NOMO-1 treated with DMSO at 0.1 percent for 48 hours (cell line): ENCODE measurements around the gene ZNF48.
A peak's percentile ranks its signal among the peaks of the same experiment; 100 is the strongest.

Experiments used
- DNase-seq: peaks from one replicate; lab custom pipeline; 2025; ENCODE audit not compliant: unreplicated experiment; lab: John Stamatoyannopoulos, UW

ZNF48 gene

DNA sequence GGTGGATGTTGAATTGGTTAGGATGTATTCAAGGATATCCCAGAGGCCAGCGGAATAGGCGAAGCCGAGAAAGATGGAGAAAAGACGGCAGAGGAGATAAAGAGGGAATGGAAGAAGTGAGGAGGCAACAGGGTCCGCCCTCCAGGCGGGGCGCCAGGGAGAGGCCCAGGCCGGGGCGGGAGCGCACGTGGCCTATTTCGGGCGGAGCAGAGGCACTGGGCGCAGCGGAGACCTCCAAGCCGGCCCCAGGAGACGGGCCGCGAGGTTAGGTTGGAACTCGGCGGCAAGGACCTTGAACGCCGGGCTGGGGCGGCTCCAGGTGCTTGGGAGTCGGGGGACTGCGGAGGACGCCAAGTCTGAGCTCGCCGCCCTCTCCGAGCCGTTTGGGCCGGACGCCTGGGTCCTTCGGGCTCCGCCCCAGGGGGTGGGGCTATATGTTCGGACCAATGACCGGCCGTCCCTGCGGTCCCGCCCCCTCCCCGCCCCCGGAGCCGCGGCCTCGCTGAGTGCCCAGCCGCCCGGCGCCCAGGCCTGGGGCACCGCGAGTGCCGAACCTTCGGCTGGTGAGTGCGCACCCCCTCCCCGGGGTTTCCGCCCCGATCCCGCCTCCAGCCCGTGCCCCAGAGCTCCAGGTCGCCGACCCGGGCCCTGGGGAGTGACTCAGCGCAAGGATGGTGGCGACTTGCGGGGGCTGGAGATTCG is 12.0 kb downstream of the ZNF48 start, which contains the start of gene ZNF771:
Gene ZNF771 (plus strand): TSS at position 505 of the 702 bp plus-strand sequence. CDS start 448 bp downstream, outside the sequence.
- DNase-seq = peak; percentile 85

DNA sequence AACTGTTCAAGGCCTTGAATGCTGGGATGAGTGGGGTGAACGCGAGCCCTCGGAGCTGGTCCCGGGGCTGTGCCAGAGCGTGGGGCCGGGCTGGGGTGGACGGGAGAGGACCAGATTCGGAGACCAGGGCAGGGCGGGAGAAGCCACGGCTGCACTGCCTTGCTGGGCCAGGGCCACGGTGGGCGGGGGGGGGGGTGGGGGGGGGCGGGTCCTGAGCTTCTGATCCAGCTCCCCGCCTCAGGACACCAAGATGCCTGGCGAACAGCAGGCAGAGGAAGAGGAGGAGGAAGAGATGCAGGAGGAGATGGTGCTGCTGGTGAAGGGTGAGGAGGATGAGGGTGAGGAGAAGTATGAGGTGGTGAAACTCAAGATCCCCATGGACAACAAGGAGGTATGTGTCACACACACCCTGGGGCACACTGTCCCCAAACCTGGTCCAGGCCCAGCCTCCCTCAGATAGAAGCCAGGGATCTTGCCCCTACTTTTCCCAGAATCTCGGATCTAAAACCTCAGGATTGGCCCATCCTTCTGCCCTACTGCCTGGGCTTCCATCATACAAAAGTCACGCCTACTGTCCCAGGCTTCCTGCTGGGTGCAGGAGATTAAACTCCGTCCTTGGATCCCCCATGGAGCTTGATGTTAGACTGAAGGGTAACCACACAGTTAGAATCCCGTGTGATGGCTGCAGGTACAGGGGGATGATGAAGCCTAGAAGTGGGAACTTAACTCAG is 12.7 kb downstream of the ZNF48 start:
- no peak for DNase-seq

DNA sequence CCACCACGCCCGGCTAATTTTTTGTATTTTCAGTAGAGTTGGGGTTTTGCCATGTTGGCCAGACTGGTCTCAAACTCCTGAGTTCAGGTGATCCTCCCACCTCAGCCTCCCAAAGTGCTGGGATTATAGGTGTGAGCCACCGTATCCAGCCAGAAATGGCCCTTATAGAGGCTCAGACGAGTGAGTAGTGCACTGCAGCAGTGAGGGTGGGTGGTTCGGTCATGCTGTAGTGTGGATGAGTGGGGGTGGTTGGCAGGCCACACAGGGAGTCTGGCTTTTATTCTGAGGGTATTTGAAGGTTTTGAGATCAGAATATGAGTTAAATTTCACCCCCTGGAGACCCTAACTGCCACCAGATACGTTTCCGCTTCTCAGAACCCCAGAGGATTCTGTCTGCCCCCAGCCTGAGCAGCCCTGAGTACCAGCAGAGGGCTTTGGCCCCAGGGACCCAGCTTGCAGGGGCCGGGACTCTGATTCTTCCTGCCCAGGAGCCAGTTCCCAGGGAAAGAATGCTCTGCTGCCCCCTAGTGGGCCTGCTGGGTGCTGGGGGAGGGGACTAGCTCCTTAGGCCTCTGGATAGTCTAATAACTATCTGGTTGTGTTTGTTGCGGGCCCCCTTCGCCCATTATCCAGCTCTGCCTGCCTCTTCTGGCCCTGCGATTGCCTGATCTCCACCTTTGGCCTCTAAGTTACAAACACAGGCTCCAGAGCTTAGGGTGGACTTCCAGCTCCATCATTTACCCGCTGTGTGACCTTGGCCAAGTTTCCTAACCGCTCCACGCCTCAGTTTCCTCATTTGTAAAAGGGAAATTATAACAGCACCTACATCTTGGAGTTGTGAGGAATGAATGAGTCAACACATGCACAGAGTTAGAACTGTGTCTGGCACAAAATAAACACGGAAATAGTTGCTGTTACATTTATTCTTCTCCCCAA is 14.2 kb downstream of the ZNF48 start:
- peak; percentile 84 for DNase-seq

DNA sequence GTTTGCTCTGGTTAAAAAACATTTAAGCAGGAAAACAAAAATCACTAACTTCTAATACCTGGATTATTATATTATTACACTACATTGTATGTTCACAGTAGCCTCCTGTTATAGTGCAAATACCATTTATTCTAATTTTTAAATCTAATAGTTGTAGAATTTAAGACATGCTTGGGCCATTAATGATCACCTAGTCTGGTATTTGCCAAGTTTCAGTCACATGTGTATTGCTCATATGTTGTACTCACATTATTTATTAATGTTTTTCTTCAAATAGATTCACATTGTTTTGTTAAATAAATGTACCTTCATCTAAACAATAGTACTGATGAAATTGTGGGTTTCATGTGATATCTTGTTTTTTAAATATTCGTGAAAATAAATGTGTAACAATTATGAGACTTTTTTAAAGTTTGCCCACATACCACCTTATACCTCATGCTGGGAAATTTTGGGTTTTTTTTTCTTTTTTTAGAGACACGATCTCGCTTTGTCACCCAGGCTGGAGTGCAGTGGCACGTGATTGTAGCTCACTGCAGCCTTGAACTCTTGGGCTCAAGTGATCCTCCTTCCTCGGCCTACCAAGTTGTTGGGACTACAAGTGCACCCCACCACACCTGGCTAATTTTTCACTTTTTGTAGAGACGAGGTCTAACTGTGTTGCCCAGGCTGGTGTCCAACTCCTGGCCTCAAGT is 18.0 kb downstream of the ZNF48 start:
- no peak for DNase-seq

DNA sequence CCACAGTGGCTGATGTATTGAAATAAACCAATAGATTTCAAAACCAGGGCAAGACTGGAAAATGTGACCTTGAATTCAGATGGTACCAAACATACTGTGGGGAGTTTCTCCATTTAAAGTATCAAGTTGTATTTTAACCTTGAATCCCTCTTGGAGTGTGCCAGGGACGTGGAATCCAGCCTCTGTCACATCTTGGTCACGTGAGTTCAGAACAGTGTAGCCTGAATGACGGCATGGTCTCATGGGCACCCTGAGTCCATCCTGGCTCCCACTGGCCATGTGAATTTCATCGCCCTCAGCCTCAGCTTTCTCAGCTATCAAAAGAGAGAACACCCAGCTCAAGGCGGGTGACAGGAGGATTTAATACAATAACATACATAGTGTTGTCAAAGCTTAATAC is 18.9 kb downstream of the ZNF48 start:
- DNase-seq = no peak

DNA sequence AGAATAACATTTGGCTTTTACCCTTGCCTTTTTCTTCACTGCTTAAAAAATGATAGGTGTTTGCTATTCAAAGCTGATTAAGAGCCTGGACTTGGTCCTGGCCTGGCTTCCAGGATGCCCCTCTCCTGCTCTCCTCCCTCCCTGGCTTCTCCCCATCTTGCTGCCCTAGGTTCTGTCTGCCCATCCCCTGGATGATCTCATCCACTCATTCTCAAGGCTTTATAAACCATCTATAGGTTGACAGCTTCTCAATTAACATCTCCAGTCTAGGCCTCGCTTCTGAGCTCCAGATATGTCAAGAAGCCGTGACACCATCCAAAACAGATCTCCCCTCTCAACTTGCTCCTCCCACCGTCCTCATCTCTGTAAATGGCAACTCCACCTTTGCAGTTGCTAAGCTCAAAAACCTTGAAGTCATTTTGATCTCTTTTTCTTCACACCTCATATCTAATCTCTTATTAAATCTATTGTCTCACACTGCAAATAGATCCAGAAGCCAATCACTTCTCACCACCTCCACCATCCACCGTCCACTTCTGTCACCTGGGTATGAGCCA is 20.9 kb downstream of the ZNF48 start:
- DNase-seq = no peak

DNA sequence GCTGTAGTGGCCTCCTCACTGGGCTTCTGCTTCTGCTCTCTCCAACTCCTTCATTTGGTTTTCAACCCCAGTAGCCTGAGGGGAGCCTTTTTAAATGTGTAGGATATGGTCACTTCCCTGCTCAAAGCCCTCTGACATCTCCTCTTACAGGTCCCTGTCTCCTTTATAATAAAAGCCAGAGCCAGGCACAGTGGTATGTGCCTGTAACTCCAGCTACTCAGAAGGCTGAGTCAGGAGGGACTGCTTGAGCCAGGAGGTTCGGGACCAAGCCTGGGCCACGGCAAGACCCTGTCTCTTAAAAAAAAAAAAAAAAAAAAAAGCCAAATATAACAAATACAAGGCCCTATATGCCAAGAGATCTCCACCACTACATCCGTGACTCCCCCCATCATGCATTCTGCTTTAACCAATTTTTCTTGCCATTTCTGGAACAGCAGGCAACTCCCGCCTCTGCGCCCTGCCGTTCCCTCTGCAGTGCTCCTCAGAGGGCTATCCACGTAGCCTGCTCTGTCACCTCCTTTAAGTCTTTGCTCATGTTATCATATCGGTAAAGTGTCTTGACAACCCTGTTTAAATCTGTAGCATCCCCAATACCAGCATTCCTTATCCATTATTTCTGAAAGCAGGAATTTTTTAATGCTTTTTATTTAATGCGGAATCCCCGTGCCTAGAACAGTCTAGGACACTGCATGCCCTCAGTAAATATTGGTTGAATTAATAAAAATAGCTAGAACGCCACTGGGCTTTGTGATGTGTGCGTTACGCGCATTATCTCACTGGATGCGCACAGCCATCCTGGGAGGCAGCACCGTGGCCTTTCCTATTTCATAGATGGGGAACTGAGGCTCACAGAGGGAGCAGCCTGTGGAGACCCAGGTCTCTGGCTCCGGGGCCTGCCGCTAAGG is 21.7 kb downstream of the ZNF48 start:
- DNase-seq = no peak

DNA sequence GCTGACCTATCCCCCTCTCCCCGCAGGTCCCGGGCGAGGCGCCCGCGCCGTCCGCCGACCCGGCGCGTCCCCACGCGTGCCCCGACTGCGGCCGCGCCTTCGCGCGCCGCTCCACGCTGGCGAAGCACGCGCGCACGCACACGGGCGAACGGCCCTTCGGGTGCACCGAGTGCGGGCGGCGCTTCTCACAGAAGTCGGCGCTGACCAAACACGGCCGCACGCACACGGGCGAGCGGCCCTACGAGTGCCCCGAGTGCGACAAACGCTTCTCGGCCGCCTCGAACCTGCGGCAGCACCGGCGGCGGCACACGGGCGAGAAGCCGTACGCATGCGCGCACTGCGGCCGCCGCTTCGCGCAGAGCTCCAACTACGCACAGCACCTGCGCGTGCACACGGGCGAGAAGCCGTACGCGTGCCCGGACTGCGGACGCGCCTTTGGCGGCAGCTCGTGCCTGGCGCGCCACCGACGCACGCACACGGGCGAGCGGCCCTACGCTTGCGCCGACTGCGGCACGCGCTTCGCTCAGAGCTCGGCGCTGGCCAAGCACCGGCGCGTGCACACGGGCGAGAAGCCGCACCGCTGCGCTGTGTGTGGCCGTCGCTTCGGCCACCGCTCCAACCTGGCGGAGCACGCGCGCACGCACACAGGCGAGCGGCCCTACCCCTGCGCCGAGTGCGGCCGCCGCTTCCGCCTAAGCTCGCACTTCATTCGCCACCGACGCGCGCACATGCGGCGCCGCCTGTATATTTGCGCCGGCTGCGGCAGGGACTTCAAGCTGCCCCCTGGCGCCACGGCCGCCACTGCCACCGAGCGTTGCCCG is 22.5 kb downstream of the ZNF48 start:
- peak; percentile 87 for DNase-seq

DNA sequence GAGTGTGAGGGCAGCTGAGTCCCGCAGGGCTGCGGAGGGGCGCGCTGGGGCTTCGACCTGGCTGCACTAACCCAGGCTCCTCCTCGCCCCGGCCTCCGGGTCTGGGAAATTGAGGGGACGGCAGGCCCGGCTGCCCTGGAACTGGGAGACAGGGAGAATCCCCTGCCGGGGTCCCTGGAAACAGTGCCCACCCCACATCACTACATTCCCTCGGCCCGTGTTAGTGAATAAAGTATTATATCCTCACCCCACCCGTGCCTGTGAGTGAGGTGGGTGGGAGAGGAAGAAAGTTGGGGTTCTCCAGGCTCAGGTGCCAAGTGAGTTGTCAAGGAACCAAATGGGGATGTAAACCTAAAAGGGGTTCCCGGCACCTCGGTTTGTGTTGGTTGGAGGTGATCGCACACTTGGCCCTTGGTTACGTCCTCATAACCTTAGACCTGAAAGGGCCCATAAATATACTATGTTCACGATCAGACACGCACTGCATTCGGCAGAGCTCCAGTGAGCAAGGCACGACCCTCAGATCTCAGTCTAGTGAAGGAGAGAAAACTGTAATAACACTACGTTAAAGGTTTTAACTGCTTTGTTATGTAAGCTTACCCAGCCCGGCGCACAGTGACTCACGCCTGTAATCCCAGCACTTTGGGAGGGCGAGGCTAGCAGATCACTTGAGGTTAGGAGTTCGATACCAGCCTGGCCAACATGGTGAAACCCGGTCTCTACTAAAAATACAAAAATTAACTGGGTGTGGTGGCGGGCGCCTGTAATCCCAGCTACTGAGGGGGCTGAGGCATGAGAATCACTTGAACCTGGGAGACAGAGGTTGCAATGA is 23.3 kb downstream of the ZNF48 start:
- no peak for DNase-seq

DNA sequence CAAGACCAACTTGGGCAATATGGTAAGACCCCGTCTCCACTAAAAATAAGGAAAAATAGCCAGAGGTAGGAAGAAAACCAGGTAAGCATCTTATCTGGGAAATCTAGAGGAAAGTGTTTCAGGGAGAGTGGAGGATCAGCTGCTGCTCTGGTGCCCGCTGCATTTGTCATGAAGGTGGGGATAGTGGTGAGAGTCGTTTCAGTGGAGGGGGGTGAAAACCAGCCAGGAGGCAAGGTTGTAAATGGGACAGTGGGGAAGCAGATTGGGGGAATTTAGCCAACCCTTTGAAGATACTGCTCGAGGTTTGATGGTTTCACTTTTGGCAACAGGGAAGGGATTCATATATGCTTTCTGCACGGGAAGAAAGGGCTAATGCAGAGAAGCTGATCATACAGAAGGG is 25.8 kb downstream of the ZNF48 start:
- DNase-seq = no peak

DNA sequence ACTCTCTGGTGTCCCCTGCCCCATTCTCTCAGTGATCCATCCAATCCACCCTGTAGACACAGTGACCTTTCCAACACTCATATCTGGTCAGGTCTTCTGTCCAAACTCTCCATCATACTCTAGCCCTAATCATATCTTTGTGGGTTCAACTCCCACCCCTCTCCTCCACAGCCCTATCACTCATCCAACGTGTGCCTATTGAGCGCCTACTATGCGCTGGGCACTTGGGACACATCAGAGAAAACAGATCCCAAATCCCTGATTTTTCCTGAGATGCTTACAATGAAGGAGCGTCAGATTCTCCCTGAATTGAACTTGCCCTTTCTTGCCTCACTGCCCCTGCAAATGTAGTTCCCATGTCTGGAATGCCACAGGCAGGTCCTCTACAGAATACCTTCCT is 32.8 kb downstream of the ZNF48 start:
- no peak for DNase-seq

DNA sequence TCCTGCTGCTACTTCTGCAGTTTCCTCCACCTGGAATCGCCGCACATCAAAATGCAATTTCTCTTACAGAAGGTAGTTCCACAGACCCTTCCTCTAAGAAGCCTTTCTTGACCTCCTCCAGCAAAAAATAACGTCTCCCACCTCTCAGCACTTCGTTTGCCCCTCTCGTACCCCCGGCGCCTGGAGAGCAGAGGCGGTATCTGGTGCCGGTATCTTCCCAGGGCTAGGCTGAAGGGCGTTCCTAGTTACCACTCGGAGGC is 34.1 kb downstream of the ZNF48 start:
- no peak for DNase-seq

DNA sequence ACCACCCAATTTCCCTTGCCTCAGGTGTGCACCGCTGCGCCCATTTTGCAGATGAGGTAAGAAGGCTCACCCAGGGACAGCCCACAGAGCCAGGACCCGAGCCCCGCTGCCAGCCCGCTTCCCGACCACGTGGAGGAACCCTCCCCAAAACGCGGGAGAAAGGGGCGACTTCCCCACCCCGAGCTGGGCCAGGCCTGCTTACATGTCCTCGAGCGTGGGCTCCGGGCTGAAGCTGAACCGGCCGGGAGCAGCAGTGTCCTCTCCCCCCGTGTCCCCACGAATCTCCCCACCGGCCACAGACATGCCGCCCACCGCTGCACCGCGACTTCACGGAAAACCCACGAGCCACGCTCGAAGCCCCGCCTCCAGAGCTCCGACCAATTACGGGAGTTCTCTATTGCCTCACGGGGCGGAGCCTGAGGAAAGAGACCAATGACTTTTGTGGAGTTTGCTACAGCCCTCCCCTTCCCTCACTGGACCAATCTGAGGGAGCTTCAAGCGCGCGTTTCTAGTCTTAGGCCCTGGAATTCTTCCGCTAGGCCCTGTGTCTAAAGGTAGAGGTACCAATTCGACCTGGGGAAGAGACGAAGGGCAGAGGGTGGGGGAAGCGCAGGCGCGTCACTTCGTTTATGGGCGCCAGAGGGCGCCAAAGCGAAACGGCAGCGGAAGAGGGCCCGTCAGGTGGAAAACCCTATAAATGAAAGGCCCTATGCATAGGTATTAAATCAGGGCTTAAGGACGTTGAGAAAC is 34.6 kb downstream of the ZNF48 start, which contains the start of gene DCTPP1:
Gene DCTPP1 (minus strand): TSS at position 353 of the 750 bp plus-strand sequence. CDS start 50 bp downstream, at position 303.
- DNase-seq = peak; percentile 100

DNA sequence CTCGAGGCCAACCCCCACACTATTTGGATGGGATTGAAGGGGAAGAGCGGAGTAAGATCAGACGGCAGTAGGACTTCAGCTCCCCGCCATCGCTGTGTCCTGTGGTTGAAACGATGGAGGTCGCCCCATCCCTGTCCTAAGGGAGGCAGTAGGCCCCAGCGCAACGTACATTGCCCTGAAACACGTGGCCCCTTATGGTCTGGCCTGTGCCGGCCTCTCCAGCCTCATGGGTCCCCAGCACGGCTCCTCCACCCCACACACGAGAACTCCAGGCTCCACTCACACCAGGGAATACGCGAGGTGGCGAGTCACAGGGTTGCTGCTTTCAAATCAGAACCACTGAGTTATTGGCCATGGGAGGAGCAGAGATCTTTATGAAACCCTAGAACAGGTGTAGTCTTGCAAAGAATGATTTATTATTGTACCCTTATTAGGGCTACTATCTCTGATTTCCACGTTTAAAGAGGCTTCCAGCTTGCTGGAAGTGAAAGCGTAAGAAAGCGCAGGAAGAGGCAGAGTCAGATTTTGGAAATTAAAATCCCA is 35.3 kb downstream of the ZNF48 start:
- DNase-seq = no peak

DNA sequence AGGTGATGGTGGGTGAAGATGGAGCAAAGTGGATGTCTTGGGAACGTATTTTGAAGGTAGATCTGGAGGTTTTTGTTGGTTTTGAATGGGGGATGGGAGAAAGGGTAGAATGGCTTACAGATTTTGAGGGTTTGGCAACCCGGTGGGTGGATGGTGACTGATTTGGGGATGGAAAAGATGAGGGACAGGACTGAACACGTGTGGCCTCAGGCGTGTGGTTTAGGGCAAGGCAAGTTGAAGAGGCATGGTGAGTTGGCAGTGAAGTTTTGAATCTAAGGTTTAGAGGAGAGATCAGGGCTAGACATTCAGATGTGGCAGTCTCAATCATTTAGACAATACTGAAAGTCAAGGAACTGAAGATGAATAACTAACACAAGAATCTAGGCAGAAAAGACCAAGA is 39.6 kb downstream of the ZNF48 start:
- no peak for DNase-seq

DNA sequence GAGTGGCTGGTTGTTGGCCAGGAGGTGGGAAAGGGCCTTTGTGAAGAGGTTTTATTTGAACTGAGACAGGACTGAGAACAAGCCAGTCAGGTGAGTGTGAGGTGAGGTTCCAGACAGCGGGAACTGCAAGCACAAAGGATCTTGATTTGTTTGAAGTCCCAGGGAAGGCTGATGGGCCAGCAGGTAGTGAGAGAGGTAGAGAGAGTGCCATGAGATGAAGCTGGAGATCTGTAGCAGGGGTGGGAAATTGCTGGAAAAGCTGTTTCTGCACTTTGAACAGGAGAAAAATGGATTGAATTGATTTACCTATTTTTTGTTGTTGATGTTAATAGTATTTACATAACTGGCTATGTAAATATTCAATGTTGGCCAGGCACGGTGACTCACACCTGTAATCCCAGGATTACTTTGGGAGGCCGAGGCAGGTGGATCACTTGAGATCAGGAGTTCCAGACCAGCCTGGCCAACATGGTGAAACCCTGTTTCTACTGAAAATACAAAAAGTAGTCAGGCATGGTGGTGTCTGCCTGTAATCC is 42.4 kb downstream of the ZNF48 start:
- no peak for DNase-seq

DNA sequence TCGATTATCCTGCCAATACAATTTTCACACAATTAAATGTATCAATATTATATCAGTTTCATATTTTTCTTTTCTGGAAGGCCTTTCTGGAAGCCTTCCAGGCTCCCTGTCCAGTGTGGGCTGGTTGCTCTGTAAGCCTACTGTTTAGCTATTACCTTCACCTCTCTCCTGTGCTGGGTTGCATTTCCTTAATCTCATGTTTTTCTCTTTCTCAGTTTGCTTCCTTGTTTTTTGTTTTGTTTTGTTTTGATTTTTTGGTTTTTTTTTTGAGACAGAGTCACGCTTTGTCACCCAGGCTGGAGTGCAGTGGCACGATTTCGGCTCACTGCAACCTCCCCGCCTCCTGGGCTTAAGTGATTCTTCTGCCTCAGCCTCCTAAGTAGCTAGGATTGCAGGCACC is 43.6 kb downstream of the ZNF48 start:
- no peak for DNase-seq
